B cell (primary cell): Measurements from ENCODE around the gene NTRK2.

Experiments
- CTCF ChIP-seq: fragments of 200-600 bp; IDR thresholded peaks from one replicate; pipeline ENCODE4 v1.8.0; 2022; ENCODE audit warnings: antibody characterized with exemption, mild to moderate bottlenecking
- EZH2 ChIP-seq: IDR thresholded peaks from 2 replicates; pipeline ENCODE4 v1.6.1; 2012; ENCODE audit warnings: borderline replicate concordance, low read depth, mild to moderate bottlenecking, moderate library complexity, low read length; ENCODE audit not compliant: insufficient read depth, poor library complexity, severe bottlenecking

- TF ChIP-seq CTCF (no peak), EZH2 (no peak)
These were observed 327.2 kb downstream of the NTRK2 start for GRCh38 chr9:84996716-84997115.
